GM12874 (cell line): ENCODE measurements around the gene ZSWIM2.

ENCODE experiments used
- CTCF ChIP-seq: IDR thresholded peaks from 2 replicates; pipeline ENCODE4 v1.5.1; 2011; ENCODE audit warnings: low read depth, mild to moderate bottlenecking, control low read depth, low read length, moderate library complexity; ENCODE audit not compliant: insufficient read depth

The ZSWIM2 gene

GRCh38 chr2:186841940-186842339 is 7.0 kb downstream of the ZSWIM2 start:
- no peak for TF ChIP-seq CTCF

DNA sequence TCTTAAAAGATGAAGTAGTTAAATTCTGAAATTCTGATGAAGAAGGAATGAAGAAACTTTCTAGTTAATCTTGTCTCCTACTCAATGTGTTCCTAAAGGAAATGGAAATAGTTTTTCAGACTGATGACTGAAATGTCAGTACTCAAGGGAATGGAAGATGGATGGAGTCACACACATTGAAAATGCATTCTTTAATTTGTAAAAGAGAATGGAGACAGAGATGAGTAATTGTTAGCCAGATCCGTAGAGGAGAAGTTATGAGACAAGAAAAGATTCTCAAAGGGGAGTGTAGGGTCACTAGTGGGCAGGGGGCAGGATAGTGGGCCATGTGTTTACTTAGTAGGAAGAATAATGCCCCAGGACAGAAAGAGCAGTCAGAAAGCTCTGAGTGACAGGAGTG is 13.3 kb downstream of the ZSWIM2 start:
- no peak for TF ChIP-seq CTCF

DNA sequence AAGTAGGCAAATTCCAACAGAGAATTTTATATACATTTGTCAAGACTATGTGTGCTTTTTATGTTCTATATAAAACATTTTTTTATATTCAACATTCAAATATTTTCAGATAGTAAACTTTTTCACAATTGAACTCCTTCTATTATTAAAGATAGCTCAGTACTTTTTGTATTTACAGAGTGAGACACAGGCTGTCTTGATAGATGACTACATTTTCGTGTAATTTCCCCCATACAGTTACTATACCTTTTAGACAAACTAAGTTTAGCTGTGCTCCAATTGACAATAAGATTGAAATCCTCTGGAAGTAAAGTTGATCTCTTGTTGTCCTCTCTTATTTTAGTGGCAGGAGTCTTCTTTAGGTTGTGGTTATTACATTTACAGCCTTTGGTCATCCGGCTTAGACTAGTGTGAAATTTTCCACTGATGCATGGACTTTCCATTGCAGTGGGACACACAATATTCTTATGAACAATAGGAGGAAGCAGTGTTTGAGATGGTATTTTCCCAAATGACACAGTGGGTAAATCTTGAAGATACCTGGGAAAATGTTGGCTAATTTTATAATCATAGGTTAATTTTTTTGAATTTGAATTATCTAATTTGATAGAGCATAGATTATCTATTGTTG is 21.0 kb downstream of the ZSWIM2 start:
- TF ChIP-seq CTCF: no peak

- TF ChIP-seq CTCF: no peak
Observed at GRCh38 chr2:186827411-186827810, 21.6 kb downstream of the ZSWIM2 start.

DNA sequence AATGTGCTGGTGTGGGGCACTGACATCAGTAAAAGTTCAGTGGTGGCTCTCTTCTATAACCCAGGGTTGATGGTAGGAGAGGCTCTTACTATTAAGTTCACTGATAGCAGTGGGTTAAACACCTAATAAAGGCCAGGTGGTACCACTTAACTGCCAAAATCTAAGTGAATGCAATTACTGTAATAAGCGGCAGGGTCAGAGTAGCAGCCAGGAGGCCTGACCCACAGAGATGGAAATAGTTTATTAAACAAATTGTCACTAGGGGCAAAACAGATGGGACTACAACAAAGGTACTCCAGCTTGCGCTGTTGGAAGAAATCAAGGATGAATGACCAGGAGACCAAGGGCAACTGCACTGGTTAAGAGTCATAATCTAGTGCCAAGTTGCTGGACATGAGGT is 26.6 kb downstream of the ZSWIM2 start:
- no peak for TF ChIP-seq CTCF

DNA sequence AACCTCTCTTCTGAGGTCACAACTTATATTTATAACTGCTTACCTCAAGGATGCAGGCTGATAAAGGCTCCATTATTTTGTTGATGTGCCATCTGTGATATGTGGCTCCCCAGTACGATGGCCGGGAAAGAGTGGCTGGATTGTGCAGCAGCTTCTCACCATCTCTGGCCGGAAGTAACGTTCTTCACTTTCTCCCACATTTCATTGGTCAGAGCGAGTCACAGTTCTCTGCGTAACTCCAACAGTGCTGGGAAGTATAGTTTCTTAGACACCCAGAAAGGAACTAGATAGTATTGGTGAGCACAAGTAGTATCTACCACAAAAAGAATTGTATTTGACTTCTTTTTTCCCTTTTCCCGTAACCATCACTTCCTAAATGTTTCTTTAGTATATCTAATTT is 28.7 kb downstream of the ZSWIM2 start:
- no peak for TF ChIP-seq CTCF

DNA sequence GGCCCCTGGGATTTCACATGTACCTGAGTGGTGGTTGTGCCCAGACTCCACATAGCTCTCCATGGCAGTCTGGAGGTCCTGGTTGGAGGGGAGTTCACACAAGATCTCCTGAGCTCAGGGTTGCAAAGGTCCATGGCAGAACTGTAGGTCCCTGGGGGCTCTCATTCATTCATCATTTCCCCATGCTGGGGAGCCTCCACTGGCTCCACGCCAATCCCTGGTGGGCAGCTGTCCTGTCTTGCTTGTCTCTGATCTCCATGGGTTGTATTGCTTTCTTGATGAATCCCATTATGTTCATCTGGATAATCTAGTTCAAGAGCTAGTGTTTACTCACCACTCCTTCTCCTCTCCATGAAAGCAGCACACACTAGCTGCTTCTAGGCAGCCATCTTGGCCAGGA is 42.4 kb downstream of the ZSWIM2 start:
- TF ChIP-seq CTCF: no peak

DNA sequence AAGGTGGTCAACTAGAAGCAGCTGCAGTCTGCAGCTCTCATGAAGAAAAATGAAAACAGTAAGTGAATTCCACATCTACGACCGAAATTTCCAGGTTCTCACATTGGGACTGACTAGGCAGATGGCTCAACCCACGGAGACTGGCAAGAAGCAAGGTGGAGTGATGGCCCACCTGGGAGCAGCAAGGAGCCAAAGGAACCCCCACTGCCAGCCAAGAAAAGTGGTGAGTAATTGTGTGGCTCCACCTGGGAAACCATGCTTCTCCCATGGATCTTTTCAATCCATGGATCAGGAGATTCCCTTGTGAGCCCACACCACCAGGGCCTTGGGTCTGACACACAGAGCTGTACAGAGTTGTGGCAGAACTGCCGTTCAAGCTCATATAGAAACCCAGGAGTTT is 64.0 kb downstream of the ZSWIM2 start:
- TF ChIP-seq CTCF: no peak
